WI38 (cell line): ENCODE measurements around the gene PRADC1.

ENCODE experiments used
- H3K4me3 ChIP-seq: 2 replicates; pipeline ENCODE4 v1.5.1; 2011; ENCODE audit warnings: low read depth, mild to moderate bottlenecking, control low read depth, low read length
- TF ChIP-seq, protein P1 (sequence below): IDR thresholded peaks from 2 replicates; pipeline ENCODE4 v1.5.1; 2012; ENCODE audit warnings: low read depth, mild to moderate bottlenecking, control low read depth, low read length

The PRADC1 gene

DNA sequence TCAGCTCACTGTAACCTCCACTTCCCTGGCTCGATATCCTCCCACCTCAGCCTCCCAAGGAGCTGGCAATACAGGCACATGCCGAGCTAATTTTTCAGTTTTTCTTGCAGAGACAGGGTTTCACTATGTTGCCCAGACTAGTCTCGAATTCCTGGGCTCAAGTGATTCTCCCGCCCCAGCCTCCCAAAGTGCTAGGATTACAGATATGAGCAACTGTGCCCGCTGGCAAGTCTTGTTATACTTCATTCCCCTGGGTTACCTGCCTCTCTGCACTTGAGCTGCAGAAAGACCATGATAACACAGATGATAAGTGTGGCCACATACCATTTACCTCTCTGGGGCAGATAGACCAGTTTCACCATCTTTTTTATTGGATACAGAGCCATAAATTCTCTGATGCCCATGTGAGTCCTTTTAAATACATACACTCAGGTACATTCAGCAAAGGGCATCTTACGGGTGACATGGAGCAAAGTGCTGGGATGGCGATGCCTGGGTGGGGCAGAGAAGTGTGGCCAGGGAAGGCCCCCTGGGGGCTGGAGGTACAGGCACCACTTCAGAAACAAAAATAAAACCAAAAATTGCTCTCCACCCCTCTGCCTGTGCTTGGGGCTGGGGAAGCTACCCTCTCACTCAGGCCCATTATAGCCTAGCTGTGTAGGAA, 21.4 kb upstream of the PRADC1 start:
- TF ChIP-seq, protein P1, sequence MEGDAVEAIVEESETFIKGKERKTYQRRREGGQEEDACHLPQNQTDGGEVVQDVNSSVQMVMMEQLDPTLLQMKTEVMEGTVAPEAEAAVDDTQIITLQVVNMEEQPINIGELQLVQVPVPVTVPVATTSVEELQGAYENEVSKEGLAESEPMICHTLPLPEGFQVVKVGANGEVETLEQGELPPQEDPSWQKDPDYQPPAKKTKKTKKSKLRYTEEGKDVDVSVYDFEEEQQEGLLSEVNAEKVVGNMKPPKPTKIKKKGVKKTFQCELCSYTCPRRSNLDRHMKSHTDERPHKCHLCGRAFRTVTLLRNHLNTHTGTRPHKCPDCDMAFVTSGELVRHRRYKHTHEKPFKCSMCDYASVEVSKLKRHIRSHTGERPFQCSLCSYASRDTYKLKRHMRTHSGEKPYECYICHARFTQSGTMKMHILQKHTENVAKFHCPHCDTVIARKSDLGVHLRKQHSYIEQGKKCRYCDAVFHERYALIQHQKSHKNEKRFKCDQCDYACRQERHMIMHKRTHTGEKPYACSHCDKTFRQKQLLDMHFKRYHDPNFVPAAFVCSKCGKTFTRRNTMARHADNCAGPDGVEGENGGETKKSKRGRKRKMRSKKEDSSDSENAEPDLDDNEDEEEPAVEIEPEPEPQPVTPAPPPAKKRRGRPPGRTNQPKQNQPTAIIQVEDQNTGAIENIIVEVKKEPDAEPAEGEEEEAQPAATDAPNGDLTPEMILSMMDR = no peak
- H3K4me3 ChIP-seq = no peak overlapping the region

DNA sequence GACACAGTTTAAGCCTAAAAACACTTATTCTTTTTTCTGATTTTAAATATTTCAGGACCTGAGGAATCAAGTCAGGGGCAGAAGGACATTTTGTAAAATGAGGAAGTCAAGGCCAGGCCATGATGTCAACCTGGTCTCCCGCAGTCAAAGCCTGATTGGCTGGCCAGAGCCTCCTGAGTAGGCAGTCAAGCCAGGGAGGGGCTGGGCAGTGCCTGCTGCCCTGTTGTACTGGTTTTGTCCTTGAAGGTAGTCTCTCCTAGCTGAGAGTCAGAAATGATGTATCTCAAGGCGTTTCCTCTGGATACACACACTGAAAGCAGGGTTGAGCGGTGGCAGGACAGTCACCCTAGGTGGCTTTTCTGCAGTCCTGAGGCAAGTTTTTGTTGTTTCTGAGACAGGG, 20.9 kb upstream of the PRADC1 start:
- no peak overlapping the region for H3K4me3 ChIP-seq
- TF ChIP-seq, protein P1 = no peak

DNA sequence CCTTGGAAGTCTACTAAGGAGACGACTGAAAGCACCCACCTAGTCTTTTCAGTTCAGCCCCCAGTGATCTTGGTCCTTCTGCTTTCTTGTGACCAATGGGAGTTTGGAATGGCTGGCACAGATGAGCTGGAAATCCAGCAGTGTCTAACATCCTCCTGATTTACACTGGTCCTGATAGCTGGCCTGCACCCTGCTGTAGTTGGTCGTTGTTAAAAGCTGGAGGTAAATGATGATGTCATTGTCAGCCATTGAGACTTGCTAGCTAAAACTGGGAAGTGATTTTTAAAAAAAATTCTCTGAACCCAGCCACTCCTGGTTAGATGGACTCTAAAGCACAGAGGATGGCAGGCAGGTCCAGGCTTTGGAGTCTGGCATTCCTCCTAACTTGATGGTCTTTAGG, 20.4 kb upstream of the PRADC1 start:
- TF ChIP-seq, protein P1 = no peak
- no peak overlapping the region for H3K4me3 ChIP-seq

DNA sequence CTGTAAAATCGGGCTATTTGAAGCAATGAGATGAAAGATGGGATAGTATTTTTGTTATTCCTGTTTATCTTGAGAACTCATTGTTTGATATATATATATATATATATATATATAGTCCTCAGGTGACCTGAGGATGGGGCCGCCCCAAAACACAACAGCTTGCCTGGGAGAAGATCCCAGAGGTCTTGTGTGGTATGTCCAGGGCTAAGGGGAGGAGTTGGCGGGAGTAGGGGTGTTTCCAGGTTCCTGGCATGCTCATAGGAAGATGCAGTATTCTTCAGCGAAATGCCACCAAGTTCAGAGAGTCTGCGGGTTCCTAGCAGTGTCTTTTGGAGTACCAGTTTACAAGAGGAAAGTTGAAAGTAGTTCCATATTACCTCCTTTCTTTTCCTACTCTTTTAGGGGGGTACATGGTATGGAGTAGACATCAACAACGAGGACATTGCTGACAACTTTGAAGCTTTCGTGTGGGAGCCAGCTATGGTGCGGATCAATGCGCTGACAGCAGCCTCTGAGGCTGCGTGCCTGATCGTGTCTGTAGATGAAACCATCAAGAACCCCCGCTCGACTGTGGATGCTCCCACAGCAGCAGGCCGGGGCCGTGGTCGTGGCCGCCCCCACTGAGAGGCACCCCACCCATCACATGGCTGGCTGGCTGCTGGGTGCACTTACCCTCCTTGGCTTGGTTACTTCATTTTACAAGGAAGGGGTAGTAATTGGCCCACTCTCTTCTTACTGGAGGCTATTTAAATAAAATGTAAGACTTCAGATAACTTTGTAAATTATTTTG, 19.4 kb upstream of the PRADC1 start:
- H3K4me3 ChIP-seq = no peak overlapping the region
- TF ChIP-seq, protein P1 = no peak

DNA sequence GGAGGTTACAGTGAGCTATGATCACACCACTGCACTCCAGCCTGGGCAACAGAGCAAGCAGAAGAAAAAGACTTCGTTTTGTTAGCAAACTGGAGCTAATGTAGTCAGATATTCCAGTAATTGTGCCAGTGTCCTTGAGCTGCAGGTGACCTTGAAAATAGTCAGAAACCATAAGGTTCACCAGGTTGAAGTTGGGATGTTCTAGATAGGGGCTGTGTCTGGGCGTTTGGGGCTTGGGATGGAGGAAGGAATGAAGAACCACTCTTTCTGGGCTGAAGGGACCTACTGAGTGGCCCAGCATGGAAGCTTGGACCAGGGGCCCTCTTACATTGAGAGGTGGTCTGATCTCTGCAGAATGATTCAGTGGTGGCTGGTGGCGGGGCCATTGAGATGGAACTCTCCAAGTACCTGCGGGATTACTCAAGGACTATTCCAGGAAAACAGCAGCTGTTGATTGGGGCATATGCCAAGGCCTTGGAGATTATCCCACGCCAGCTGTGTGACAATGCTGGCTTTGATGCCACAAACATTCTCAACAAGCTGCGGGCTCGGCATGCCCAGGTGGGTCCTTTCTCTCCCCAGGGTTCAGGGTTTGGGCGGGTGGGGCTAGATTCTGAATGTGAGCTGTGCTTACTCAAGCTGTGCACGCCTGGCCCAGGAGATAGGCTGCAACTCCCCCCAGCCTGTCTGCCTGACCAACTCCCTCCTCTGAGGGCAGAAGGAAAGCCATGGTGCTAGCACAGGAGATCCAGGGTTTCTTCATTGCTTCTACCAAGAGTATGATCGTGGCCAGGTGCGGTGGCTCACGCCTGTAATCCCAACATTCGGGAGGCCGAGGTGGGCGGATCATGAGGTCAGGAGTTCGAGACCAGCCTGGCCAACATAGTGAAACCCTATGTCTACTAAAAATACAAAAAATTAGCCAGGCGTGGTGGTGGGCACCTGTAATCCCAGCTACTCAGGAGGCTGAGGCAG, 18.1 kb upstream of the PRADC1 start:
- TF ChIP-seq, protein P1 = no peak
- no peak overlapping the region for H3K4me3 ChIP-seq

DNA sequence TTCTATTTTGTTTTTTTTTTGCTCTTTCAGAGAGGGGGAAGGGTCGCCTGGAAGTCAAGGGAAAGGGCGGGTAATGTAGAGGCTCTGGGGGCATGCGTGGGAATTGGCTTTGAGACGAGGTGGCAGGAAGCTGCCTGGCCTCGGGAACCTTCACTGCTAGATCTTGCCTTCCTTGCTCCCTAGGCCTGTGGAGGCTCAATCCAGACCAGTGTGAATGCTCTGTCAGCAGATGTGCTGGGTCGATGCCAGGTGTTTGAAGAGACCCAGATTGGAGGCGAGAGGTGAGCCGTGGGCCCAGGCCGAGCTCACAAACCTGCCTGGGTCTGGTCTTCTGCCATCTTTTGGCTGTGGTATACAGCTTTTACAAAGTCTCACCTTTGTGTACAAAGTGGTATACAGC, 16.6 kb upstream of the PRADC1 start:
- H3K4me3 ChIP-seq = no peak overlapping the region
- TF ChIP-seq, protein P1 = no peak

DNA sequence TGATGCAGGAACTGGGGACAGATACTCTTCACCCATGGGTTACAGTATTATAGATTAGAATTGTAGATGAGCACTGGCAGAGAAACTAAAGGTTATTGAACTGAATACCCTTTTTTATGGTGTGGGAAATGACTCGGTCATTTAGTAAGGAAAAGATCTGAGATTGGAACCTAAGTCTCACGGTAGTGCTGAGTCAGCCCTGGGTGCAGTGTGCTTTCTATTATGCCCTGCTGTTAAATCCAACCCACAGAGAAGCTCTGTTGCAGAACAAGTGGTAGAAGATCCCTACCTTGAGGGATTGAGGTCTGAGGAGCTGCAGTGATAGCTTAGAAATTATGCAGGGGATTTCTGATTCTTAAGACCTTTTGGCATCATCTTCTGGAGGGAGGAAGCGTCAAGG, 13.8 kb upstream of the PRADC1 start:
- TF ChIP-seq, protein P1 = no peak
- no peak overlapping the region for H3K4me3 ChIP-seq
